HL-60 (cell line): ENCODE data around the gene FMN1.

ENCODE experiments used
- CTCF ChIP-seq: IDR thresholded peaks from one replicate; pipeline ENCODE4 v1.5.1; 2011; ENCODE audit warnings: low read length, control low read depth, inconsistent platforms; ENCODE audit not compliant: insufficient read depth
- GABPA ChIP-seq: IDR thresholded peaks from 2 replicates; pipeline ENCODE4 v1.6.1; 2012; ENCODE audit warnings: low read depth
- POLR2AphosphoS5 ChIP-seq: IDR thresholded peaks from 2 replicates; pipeline ENCODE4 v1.6.1; 2012; ENCODE audit warnings: low read depth
- REST ChIP-seq: IDR thresholded peaks from 2 replicates; pipeline ENCODE4 v1.6.1; 2012; ENCODE audit warnings: low read depth; ENCODE audit not compliant: insufficient replicate concordance

GRCh38 chr15:33022629-33023028, 171.9 kb downstream of the FMN1 start:
- TF ChIP-seq CTCF = no peak
- no peak for TF ChIP-seq GABPA
- TF ChIP-seq REST = no peak
- no peak for TF ChIP-seq POLR2AphosphoS5
